Central memory CD8-positive, alpha-beta T cell (primary cell): ENCODE results near the gene MFNG.

Experiments used
- ATAC-seq: fragments of 150-1000 bp; cut with Tn5 transposase; replicated peaks from 2 replicates; pipeline ENCODE4 v1.10.0; 2022; ENCODE audit warnings: mild to moderate bottlenecking, moderate FRiP score, moderate number of reproducible peaks; ENCODE audit not compliant: poor library complexity, severe bottlenecking; ENCODE audit errors: extremely low read depth
- DNase-seq, 2 donors: peaks; one replicate each; pipeline ENCODE4 v3.0.0; 2021; ENCODE audit warnings: low spot score in 2 of 2
- H3K27ac Mint-ChIP-seq: one replicate; pipeline ENCODE4 v1.8.0; 2022; ENCODE audit warnings: low read depth, mild to moderate bottlenecking, moderate library complexity, mixed read lengths
- H3K27me3 Mint-ChIP-seq: one replicate; pipeline ENCODE4 v1.8.0; 2022; ENCODE audit warnings: mixed read lengths
- H3K36me3 Mint-ChIP-seq: one replicate; pipeline ENCODE4 v1.8.0; 2022; ENCODE audit warnings: mild to moderate bottlenecking, moderate library complexity, mixed read lengths; ENCODE audit not compliant: insufficient read depth
- H3K4me1 Mint-ChIP-seq: one replicate; pipeline ENCODE4 v1.8.0; 2022; ENCODE audit warnings: mixed read lengths
- H3K4me3 Mint-ChIP-seq: one replicate; pipeline ENCODE4 v1.8.0; 2022; ENCODE audit warnings: mild to moderate bottlenecking, moderate library complexity, mixed read lengths
- H3K9me3 Mint-ChIP-seq: one replicate; pipeline ENCODE4 v1.8.0; 2022; ENCODE audit warnings: mixed read lengths

MFNG gene

GRCh38 chr22:37427135-37427710 is 59.0 kb downstream of the MFNG start, which contains the start of gene ELFN2:
ELFN2 (minus strand) TSS chr22:37427479; CDS start chr22:37375534, 51,945 bp downstream.
- H3K27ac Mint-ChIP-seq, result no peak within 1 kb of the TSS
- peaks cover 19% of the 10 kb centered on the region for H3K4me1 Mint-ChIP-seq
- peaks cover 3% of the 10 kb centered on the region for H3K36me3 Mint-ChIP-seq
- peaks cover 68% of the 10 kb centered on the region for H3K27me3 Mint-ChIP-seq
- DNase-seq (no peak), ATAC-seq (no peak)
- H3K9me3 Mint-ChIP-seq, result no peaks in the 10 kb centered on the region
- peak within 1 kb of the TSS; percentile 67 for H3K4me3 Mint-ChIP-seq

GRCh38 chr22:37426706-37427134 is 59.5 kb downstream of the MFNG start:
- no peak overlapping the region for H3K27ac Mint-ChIP-seq
- ATAC-seq (peak; percentile 18), DNase-seq (no peak)
- H3K4me3 Mint-ChIP-seq, result peak overlapping the region; percentile 67
- H3K4me1 Mint-ChIP-seq, result peaks cover 19% of the 10 kb centered on the region
- peaks cover 67% of the 10 kb centered on the region for H3K27me3 Mint-ChIP-seq
- no peaks in the 10 kb centered on the region for H3K9me3 Mint-ChIP-seq
- peaks cover 3% of the 10 kb centered on the region for H3K36me3 Mint-ChIP-seq

GRCh38 chr22:37425800-37426705 is 60.1 kb downstream of the MFNG start:
- DNase-seq (no peak), ATAC-seq (no peak)
- Mint-ChIP-seq H3K36me3 (peaks cover 3% of the 10 kb centered on the region), H3K4me1 (peaks cover 19% of the 10 kb centered on the region), H3K27ac (no peak overlapping the region), H3K27me3 (peaks cover 67% of the 10 kb centered on the region), H3K4me3 (peak overlapping the region; percentile 67), H3K9me3 (no peaks in the 10 kb centered on the region)

- Mint-ChIP-seq H3K9me3 (no peaks in the 10 kb centered on the region), H3K27ac (no peak overlapping the region), H3K4me1 (peaks cover 24% of the 10 kb centered on the region), H3K27me3 (peaks cover 66% of the 10 kb centered on the region), H3K4me3 (no peak overlapping the region), H3K36me3 (peaks cover 3% of the 10 kb centered on the region)
- ATAC-seq (no peak), DNase-seq (no peak)
Measured at GRCh38 chr22:37425369-37425768, 60.8 kb downstream of the MFNG start.

- ATAC-seq, result no peak
- no peaks in the 10 kb centered on the region for H3K9me3 Mint-ChIP-seq
- H3K27ac Mint-ChIP-seq, result no peak overlapping the region
- H3K4me3 Mint-ChIP-seq, result no peak overlapping the region
- H3K36me3 Mint-ChIP-seq, result peaks cover 3% of the 10 kb centered on the region
- H3K27me3 Mint-ChIP-seq, result peaks cover 66% of the 10 kb centered on the region
- H3K4me1 Mint-ChIP-seq, result peaks cover 36% of the 10 kb centered on the region
- no peak for DNase-seq
Measured at GRCh38 chr22:37423283-37423682, 62.9 kb downstream of the MFNG start.

- H3K27me3 Mint-ChIP-seq, result peaks cover 71% of the 10 kb centered on the region
- H3K4me3 Mint-ChIP-seq, result peak overlapping the region; percentile 81
- peaks cover 36% of the 10 kb centered on the region for H3K4me1 Mint-ChIP-seq
Measured at GRCh38 chr22:37421468-37421877, 64.7 kb downstream of the MFNG start.

GRCh38 chr22:37420686-37421467 is 65.3 kb downstream of the MFNG start:
- Mint-ChIP-seq H3K9me3 (no peaks in the 10 kb centered on the region), H3K36me3 (peaks cover 5% of the 10 kb centered on the region), H3K4me3 (peak overlapping the region; percentile 81), H3K27me3 (peaks cover 71% of the 10 kb centered on the region), H3K27ac (no peak overlapping the region), H3K4me1 (peaks cover 39% of the 10 kb centered on the region)
- ATAC-seq (no peak), DNase-seq (no peak)

More at GRCh38 chr22:37421468-37421877, 64.7 kb downstream of the MFNG start:
- H3K36me3 Mint-ChIP-seq, result peaks cover 3% of the 10 kb centered on the region
- DNase-seq (no peak), ATAC-seq (no peak)
- H3K9me3 Mint-ChIP-seq, result no peaks in the 10 kb centered on the region
- H3K27ac Mint-ChIP-seq, result no peak overlapping the region

GRCh38 chr22:37419969-37420685 is 66.1 kb downstream of the MFNG start:
- peak overlapping the region; percentile 81 for H3K4me3 Mint-ChIP-seq
- no peak overlapping the region for H3K27ac Mint-ChIP-seq
- H3K4me1 Mint-ChIP-seq, result peaks cover 37% of the 10 kb centered on the region
- no peak for DNase-seq
- no peaks in the 10 kb centered on the region for H3K9me3 Mint-ChIP-seq
- ATAC-seq, result no peak
- H3K27me3 Mint-ChIP-seq, result peaks cover 70% of the 10 kb centered on the region
- H3K36me3 Mint-ChIP-seq, result peaks cover 5% of the 10 kb centered on the region

- Mint-ChIP-seq H3K4me3 (peak overlapping the region; percentile 81), H3K27ac (no peak overlapping the region), H3K4me1 (peaks cover 37% of the 10 kb centered on the region), H3K9me3 (no peaks in the 10 kb centered on the region), H3K36me3 (peaks cover 5% of the 10 kb centered on the region), H3K27me3 (peaks cover 74% of the 10 kb centered on the region)
- DNase-seq, result no peak
- no peak for ATAC-seq
Measured at GRCh38 chr22:37419370-37419968, 66.7 kb downstream of the MFNG start.
